Ovary (tissue), 3 donors: ENCODE data around the gene RYK.

Source experiments
- CTCF ChIP-seq, 3 donors: fragments of 450-650 bp in 2 of 3; fragments of 200-600 bp in 1 of 3; IDR thresholded peaks; one replicate each; pipeline versions ENCODE4 v1.5.1 to v1.8.0; 2016 to 2022; ENCODE audit warnings: antibody characterized with exemption in 3 of 3, mild to moderate bottlenecking in 1 of 3
- POLR2A ChIP-seq: fragments of 450-650 bp; IDR thresholded peaks from one replicate; pipeline ENCODE4 v1.6.1; 2017; ENCODE audit warnings: antibody characterized with exemption, mild to moderate bottlenecking, moderate library complexity
- donor health status: DM: no; HTN: no; CAD: no.

GRCh38 chr3:134249296-134249841 lies 1.3 kb downstream of the RYK start:
- no peak for TF ChIP-seq POLR2A
- TF ChIP-seq CTCF (IDR thresholded peaks at IDR 0.05): no peak
